HFF-Myc (cell line): ENCODE measurements around the gene KCNMA1.
A peak's percentile ranks its signal among the peaks of the same experiment; 100 is the strongest.

Source experiments
- DNase-seq: peaks from one replicate; pipeline ENCODE4 v3.0.0-alpha.2; 2011; ENCODE audit warnings: low read depth; ENCODE audit errors: extremely low read depth
- H3K4me3 ChIP-seq: replicated peaks from 2 replicates; pipeline ENCODE4 v1.5.1; 2011; ENCODE audit warnings: low read depth, mild to moderate bottlenecking, control low read depth, low read length
- CTCF ChIP-seq: IDR thresholded peaks from 2 replicates; pipeline ENCODE4 v1.5.1; 2012; ENCODE audit warnings: mild to moderate bottlenecking, low read depth, low read length, control low read depth; ENCODE audit errors: missing control alignments

KCNMA1 gene

DNA sequence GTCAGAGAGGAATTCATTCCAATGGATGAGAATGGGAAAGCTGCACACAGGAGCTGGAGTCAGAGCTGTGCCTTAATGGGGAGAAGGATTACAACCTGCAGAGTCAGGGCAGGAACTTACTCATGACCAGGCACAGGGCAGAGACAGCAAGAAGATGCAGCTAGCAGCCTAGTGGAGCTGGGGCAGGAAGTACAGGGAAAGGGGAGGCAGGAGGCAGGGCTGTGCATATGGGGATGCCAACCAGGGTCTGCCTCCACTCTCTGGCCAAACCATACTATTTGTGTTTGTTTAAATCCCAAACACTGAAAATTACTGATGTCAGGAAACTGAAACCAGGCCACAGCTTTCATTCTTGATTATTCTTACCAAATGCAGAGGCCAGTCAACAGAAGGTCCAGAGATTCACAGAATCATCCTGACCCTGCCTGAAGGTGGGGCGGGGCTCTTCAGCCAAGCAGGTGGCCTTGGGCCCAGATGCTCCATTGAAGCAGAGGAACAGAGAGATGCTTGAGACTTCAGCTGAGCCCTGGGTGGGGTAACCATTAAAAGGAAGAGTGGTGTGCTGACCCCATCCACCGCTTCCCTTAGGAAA lies 461.9 kb downstream of the KCNMA1 start:
- H3K4me3 ChIP-seq: no peak overlapping the region
- no peak for TF ChIP-seq CTCF
- no peak for DNase-seq

DNA sequence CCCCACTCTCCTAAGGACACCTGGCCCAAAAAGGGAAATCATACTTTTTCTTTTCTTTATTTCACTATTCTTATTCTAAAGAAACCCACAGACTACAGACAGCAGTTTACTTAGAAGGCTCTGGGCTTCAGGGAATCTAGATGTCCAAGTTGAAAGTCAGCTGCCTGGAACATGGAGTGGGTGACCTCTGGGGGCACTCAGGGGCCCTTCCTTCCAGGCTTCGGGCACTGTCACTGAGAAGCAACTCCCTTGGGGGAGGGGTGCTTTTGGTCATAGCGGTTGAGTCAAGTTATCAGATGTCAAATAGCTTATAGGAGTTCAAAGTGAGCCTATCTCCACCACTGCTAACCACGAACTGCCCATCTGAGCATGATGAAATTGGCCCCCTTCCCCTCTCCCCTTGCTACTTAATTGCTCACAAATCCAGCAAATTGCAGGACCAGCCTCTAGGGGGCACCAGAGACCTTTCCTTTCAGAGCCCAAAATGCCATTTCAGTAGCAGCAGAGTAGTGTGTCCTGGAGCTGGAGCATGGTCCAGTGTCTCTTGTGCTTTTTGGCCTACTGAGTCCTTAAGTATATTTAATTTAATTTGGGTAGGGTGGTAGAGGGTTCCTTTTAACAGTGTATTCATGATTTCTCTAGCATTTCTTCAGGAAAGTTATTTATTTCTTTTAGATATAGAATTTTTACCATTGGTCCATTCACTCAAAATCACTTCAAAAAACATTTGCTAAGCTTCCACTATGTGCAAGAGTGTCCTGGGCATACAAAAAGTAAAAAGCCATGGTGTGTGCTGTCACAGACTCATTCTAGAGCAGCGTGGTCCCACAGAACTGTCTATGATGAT lies 463.8 kb downstream of the KCNMA1 start:
- peak; percentile 77 for DNase-seq
- peak; percentile 91 for TF ChIP-seq CTCF
- H3K4me3 ChIP-seq: no peak overlapping the region

DNA sequence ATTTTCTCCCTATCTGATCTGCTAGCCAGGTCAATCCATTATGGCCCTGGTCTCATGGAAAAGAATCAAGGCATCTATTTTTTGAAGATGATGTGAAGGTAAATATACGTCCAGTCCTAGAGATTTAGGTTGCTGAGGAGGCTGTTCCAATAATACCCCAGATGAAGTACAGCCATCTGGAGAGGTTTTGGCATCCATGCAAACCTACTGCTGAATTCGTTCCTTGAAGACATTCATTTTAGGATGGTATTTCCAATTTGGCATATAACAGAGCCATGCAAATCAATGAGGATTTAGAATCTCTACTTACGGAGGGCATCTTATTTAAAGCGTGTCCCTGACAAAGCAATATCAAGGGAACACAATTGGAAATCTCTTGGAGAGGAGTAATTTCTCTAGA lies 465.5 kb downstream of the KCNMA1 start:
- no peak for TF ChIP-seq CTCF
- no peak for DNase-seq

DNA sequence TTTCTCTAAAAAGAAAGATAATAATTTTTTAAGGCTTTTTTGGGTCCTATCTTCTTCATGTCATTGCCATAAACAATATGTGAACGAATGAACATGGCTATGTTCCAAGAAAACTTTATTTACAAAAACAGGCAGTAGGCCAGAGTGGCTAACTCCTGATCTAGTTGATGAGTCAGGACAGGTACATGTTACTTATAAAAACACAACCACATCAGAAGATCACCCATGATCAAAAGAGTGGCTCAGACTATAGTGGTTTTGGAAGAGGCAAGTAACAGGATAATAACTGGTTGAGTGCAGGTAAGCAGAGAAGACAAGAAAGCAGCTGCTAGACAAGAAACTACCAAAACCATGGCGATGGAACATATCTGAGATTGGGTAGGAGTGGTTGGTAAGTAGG lies 468.7 kb downstream of the KCNMA1 start:
- no peak for TF ChIP-seq CTCF
- DNase-seq: no peak
- no peak overlapping the region for H3K4me3 ChIP-seq

More for the DNA sequence above, 465.5 kb downstream of the KCNMA1 start:
- no peak overlapping the region for H3K4me3 ChIP-seq

GRCh38 chr10:77168161-77168560 lies 469.4 kb downstream of the KCNMA1 start:
- no peak for DNase-seq
- TF ChIP-seq CTCF: no peak
- no peak overlapping the region for H3K4me3 ChIP-seq

DNA sequence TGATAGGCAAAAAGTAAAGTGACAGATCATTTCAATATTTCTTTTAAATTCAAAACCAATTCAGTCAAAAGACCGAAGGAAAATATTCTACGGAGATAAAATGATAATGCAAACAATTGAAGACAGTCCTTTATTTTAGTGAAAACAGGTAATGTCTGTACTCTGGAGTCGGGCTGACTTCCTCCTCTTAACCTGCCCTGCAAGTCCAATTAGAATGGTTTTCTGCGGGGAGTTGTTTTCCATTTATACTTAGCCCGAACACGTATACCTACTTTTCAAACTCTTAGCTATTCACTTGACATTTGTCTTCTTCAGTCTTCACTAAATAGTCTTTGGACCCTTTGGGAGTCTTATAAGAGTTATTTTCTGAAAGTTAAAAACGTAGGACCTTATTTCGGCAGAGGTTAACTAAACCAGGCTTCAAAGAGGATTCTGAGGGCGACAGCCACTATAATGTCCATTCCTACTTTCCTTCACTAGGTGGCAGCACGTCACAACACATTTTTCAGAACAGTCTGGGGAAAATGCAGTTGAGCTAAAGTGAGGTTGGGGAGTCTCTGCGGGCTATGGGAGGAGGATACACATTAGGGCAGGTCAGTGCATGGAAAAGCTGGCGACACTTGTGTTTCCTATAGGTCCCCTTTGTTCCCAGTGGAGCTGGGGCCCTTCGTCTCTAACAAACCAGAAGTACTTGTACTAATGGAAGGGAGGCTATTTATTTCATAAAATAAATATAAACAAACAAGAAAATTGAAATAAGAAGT lies 472.0 kb downstream of the KCNMA1 start:
- TF ChIP-seq CTCF: peak; percentile 71
- H3K4me3 ChIP-seq: no peak overlapping the region
- peak; percentile 65 for DNase-seq
